PC-3 (cell line): ENCODE results near the gene PKNOX2.

ENCODE experiments used
- EZH2 ChIP-seq: fragments of 300-600 bp; sonication (generic); IDR thresholded peaks from one replicate; pipeline ENCODE4 v1.6.1; 2017; ENCODE audit warnings: antibody characterized with exemption, mild to moderate bottlenecking, low read length; ENCODE audit not compliant: unreplicated experiment
- EZH2phosphoT487 ChIP-seq: fragments of 300-600 bp; sonication (generic); IDR thresholded peaks from 2 replicates; pipeline ENCODE4 v1.6.1; 2018; ENCODE audit warnings: mild to moderate bottlenecking, antibody characterized with exemption, low read length, borderline replicate concordance
- TF ChIP-seq, protein P1 (sequence below): fragments of 300-600 bp; sonication (generic); conservative IDR thresholded peaks from 2 replicates; pipeline ENCODE4 v1.5.1; 2017; ENCODE audit warnings: antibody characterized with exemption, low read depth, mild to moderate bottlenecking, low read length

DNA sequence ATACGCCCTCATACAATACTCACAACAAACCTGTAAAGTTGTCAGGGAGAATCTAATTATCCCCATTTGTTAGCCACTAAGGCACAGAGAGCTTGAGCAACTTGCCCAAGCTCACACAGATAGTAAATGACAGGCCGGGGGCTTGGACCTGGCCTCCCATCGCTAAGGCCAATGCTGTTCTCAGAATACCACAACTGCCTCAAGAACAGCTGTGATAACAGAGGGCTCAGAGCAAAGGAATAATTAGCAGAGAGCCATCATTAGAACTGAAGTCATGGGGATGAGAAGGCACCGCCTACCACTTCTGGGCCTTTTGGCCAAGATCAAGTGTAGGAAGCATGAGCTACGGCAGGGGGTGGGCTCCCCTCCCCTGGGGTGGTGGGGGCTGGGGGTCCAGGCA lies 232.9 kb downstream of the PKNOX2 start:
- TF ChIP-seq, protein P1, sequence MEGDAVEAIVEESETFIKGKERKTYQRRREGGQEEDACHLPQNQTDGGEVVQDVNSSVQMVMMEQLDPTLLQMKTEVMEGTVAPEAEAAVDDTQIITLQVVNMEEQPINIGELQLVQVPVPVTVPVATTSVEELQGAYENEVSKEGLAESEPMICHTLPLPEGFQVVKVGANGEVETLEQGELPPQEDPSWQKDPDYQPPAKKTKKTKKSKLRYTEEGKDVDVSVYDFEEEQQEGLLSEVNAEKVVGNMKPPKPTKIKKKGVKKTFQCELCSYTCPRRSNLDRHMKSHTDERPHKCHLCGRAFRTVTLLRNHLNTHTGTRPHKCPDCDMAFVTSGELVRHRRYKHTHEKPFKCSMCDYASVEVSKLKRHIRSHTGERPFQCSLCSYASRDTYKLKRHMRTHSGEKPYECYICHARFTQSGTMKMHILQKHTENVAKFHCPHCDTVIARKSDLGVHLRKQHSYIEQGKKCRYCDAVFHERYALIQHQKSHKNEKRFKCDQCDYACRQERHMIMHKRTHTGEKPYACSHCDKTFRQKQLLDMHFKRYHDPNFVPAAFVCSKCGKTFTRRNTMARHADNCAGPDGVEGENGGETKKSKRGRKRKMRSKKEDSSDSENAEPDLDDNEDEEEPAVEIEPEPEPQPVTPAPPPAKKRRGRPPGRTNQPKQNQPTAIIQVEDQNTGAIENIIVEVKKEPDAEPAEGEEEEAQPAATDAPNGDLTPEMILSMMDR, result no peak
- no peak for TF ChIP-seq EZH2
- no peak for TF ChIP-seq EZH2phosphoT487
